22Rv1 (cell line): ENCODE data around the gene NPTX2.

Experiments
- CTCF ChIP-seq: fragments of 450-650 bp; IDR thresholded peaks from 2 replicates; pipeline ENCODE4 v1.5.1; 2017; ENCODE audit warnings: mild to moderate bottlenecking
- ZFX ChIP-seq: fragments of 450-650 bp; IDR thresholded peaks from 2 replicates; pipeline ENCODE4 v1.6.1; 2017; ENCODE audit warnings: antibody characterized with exemption, borderline replicate concordance

GRCh38 chr7:98654524-98655272 lies 37.6 kb downstream of the NPTX2 start:
- no peak for TF ChIP-seq CTCF
- TF ChIP-seq ZFX: no peak
